Immature natural killer cell (primary cell): Measurements from ENCODE around the gene MSRB1. TPM values are rescaled to one million over a fixed set of nuclear protein-coding genes. Genes with fewer than 3 reads are reported as not detected.
A peak's percentile ranks its signal among the peaks of the same experiment; 100 is the strongest.
"Not testable (repeated sequence)": the region's sequence is repeated elsewhere in the genome, so short reads cannot be mapped to it uniquely, and the experiment has no call there.

Experiments used
- DNase-seq, 3 donors: peaks; one replicate each; pipeline ENCODE4 v3.0.0; 2022; ENCODE audit warnings: mixed read lengths in 1 of 3
- H3K27ac Mint-ChIP-seq, 6 donors: one replicate each; pipeline ENCODE4 v1.8.0; 2020; ENCODE audit warnings: mixed read lengths in 6 of 6, mild to moderate bottlenecking in 5 of 6, inconsistent platforms in 4 of 6, moderate library complexity in 3 of 6
- H3K27me3 Mint-ChIP-seq, 3 donors: one replicate each; pipeline ENCODE4 v1.8.0; 2020 to 2021; ENCODE audit warnings: low read depth in 3 of 3, mild to moderate bottlenecking in 3 of 3, mixed read lengths in 3 of 3, moderate library complexity in 3 of 3, inconsistent platforms in 1 of 3
- H3K36me3 Mint-ChIP-seq, 3 donors: one replicate each; pipeline ENCODE4 v1.8.0; 2020; ENCODE audit warnings: mixed read lengths in 3 of 3, inconsistent platforms in 2 of 3, mild to moderate bottlenecking in 2 of 3
- H3K4me1 Mint-ChIP-seq, 2 donors: one replicate each; pipeline ENCODE4 v1.8.0; 2020; ENCODE audit warnings: inconsistent platforms in 2 of 2, mild to moderate bottlenecking in 2 of 2, mixed read lengths in 2 of 2, moderate library complexity in 1 of 2
- H3K4me3 Mint-ChIP-seq, 5 donors: one replicate each; pipeline ENCODE4 v1.8.0; 2020; ENCODE audit warnings: mild to moderate bottlenecking in 5 of 5, mixed read lengths in 5 of 5, inconsistent platforms in 3 of 5, moderate library complexity in 3 of 5
- H3K9me3 Mint-ChIP-seq, 6 donors: one replicate each; pipeline ENCODE4 v1.8.0; 2020; ENCODE audit warnings: mild to moderate bottlenecking in 6 of 6, mixed read lengths in 6 of 6, inconsistent platforms in 4 of 6, moderate library complexity in 3 of 6
- polyA plus RNA-seq, 3 donors: library from polyadenylated mRNA; unstranded; fragments of 300-500 nt; fragmentation: Illumina TruSeq; gene quantifications; one replicate each; pipeline ENCODE4 v1.2.3, GENCODE V29; 2021

The MSRB1 gene
- polyA plus RNA-seq, 3 donors from 2014 or later, result 34.0 to 66.5 (median 47.0) TPM

DNA sequence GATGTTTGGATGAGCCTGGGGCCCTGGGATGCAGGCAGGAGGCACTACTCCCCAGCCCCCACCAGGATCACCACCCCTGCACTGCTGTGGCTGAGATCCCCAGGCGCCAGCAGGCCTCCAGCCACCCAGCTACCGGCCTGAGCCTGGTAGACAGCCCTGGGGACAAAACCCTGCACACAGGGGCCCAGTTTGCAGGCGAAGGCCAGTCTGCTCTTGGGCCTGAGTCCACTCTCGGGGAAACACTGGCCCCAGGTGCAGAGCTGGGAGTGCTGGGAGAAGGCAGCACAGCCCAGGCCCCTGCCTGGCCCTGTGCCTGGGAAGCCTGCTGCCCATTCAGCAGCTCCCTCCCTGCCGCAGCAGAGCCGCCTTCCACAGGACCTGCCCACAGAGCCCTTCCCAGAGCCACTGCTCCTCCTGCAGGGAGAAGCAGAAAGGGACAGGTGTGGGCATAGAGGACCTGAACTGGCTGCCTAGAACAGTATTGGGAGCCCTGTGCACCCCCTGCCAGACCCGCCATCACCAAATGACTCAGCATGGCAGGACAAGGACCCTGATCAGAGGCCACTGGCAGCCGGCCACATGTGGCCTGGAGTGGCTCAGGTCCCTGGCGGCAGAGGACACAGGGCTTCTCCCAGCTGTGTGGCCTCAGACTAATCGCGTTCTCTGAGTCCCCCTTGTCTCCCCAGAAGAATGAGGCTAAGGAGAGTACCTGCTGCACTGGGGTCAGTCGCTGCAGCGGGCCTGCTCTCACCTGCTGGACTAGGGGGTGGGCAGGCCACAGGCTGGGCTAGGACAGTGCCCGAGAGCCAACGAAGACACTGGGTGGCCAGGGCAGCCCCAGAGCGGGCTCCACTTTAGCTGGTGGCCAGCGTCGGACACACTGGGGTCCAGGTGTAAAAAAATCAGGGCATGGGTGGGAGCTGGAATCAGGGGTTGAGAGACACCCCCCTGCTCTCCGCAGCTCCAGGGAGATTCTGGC lies 10.7 kb downstream of the MSRB1 start:
- DNase-seq, result no peak
- Mint-ChIP-seq H3K4me1 (peaks cover 3 to 6% of the 10 kb centered on the region in 2 donors), H3K27me3 (peaks cover 0 to 2% (median 2%) of the 10 kb centered on the region in 3 donors), H3K4me3 (no peak overlapping the region), H3K36me3 (no peaks in the 10 kb centered on the region), H3K27ac (no peak overlapping the region), H3K9me3 (no peaks in the 10 kb centered on the region)

DNA sequence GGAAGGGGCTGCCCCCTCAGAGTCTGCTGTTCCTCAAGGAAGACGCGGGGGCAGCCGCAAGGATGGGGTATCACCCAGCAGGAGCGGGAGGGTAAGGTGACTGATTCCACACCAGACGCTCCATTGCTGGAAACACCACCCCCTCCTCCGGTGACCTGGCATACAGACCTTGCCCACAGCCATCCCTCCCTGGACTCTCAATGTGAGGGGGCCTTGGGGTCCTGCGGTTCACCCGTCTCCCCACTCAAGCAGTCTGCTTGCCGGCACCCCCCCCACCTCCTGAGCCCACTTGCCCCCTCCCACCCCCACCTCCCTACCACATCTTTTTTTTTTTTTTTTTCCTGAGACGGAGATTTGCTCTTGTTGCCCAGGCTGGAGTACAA lies 12.7 kb downstream of the MSRB1 start:
- no peak for DNase-seq
- Mint-ChIP-seq H3K4me3 (peak overlapping the region in 2 of 5 donors; percentile 33 to 53), H3K27ac (no peak overlapping the region)

DNA sequence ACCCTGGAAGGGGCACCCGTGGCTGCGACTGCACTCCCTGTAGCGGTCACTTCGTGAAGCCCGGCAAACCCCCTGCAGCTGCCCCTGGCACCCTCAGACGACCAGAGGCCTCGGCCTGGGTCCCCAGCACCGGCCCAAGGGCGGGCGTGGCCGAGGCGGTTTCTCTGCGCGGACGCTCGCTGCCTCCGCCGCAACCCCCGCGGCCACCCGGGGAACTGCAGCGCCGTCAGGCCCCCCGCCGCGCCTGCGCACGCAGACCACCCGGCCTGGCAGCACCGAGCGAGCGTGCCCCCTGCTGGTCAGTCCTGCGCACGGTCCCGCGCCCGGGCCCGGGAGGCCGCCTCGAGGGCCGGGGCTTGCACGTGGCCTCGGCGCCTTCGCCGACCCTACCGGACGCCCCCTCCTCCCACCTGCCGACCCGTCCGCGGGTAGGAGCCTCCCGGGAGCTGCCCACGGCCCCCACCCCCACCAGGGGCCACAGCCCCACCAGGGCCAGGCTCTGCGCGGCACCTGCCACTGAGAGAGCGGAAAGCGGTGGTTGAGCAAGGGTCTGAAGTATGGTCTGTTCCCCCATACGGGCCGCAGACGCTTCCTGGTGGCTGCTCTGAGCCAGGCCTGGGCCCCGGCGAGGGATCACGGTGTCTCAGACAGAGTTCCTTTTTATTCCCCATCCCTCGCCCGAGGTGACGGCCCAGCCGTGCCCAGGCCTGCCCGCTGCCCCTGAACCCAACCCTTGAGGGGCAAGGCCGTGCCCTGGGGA lies 13.2 kb downstream of the MSRB1 start:
- H3K27ac Mint-ChIP-seq, result no peak overlapping the region

More for the DNA sequence above, 12.7 kb downstream of the MSRB1 start:
- Mint-ChIP-seq H3K4me1 (peaks cover 3 to 6% of the 10 kb centered on the region in 2 donors), H3K36me3 (no peaks in the 10 kb centered on the region), H3K27me3 (peaks cover 1 to 2% (median 2%) of the 10 kb centered on the region in 3 donors), H3K9me3 (no peaks in the 10 kb centered on the region)

DNA sequence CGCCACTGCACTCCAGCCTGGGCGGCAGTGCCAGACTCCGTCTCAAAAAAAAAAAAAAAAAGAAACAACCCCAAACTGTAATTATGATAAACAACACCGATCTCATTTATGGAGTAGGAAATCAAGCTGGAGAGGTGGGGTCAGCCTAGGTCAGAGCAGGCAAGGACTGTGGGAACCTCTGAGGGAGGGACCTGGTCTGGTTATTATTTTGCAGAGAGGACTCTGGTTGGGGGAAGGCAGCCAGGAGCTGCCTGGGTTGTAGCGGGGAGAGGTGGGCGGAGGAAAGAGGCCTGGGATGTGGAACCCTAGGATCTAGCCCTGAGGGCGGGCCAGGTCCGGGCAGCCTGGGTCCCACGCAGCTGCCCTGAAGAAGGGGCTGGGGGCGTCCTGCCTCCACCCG lies 13.9 kb downstream of the MSRB1 start:
- peak in 1 of 3 donors; percentile 11 for DNase-seq
- H3K36me3 Mint-ChIP-seq, result no peaks in the 10 kb centered on the region
- H3K27ac Mint-ChIP-seq, result peak overlapping the region in 4 of 6 donors; percentile 28 to 72 (median 52)
- peak overlapping the region; percentile 67 to 82 (median 80) for H3K4me3 Mint-ChIP-seq
- no peaks in the 10 kb centered on the region for H3K9me3 Mint-ChIP-seq
- H3K27me3 Mint-ChIP-seq, result peaks cover 1 to 6% (median 3%) of the 10 kb centered on the region in 3 donors
- H3K4me1 Mint-ChIP-seq, result peaks cover 3 to 6% of the 10 kb centered on the region in 2 donors

More for the DNA sequence above, 13.2 kb downstream of the MSRB1 start:
- no peaks in the 10 kb centered on the region for H3K9me3 Mint-ChIP-seq
- DNase-seq, result peak; percentile 92 to 93 (median 93)
- no peaks in the 10 kb centered on the region for H3K36me3 Mint-ChIP-seq
- peaks cover 1 to 5% (median 2%) of the 10 kb centered on the region in 3 donors for H3K27me3 Mint-ChIP-seq
- peak overlapping the region in 2 of 5 donors; percentile 24 to 41 for H3K4me3 Mint-ChIP-seq
- H3K4me1 Mint-ChIP-seq, result peaks cover 3 to 6% of the 10 kb centered on the region in 2 donors

DNA sequence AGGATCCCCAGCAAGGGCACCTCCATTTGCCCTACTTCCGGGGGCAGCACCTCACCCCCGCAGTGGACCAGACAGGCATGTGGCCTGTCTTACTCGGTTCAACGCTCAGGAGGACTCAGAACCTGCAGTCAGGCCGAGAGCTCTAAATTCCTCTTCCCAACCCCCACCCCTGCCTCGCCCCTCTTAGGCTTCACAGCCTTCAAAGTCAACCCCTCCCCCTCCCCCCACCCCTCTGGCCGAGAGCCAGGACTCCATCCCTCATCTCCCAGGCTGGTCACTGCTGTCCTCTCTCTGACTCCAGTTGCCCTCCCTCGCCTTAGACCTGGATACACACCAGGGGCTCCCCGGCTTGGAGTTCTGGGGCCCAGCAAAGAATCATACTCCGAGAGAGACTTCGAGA lies 16.7 kb downstream of the MSRB1 start:
- Mint-ChIP-seq H3K9me3 (peaks cover 0 to 2% (median 0%) of the 10 kb centered on the region in 6 donors), H3K27ac (no peak overlapping the region), H3K4me3 (no peak overlapping the region), H3K4me1 (peaks cover 3 to 6% of the 10 kb centered on the region in 2 donors), H3K36me3 (no peaks in the 10 kb centered on the region), H3K27me3 (peaks cover 3 to 14% (median 7%) of the 10 kb centered on the region in 3 donors)
- DNase-seq, result no peak

DNA sequence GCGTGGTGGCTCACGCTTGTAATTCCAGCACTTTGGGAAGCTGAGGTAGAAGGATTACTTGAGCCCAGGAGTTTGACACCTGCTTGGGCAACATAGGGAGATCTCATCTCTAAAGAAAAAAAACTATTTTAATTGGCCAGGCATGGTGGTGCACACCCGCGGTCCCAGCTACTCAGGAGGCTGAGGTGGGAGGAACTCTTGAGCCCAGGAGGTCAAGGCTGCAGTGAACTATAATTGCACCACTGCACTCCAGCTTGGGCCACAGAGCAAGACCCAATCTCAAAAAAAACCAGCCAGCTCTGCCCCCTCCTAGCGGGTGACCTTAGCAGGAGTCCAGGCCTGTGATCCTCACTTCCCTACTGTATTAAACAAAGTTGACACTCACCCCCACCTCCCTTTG lies 18.9 kb downstream of the MSRB1 start:
- Mint-ChIP-seq H3K9me3 (peaks cover 0 to 4% (median 0%) of the 10 kb centered on the region in 6 donors), H3K4me3 (no peak overlapping the region), H3K4me1 (peaks cover 2 to 3% of the 10 kb centered on the region in 2 donors), H3K27ac (no peak overlapping the region), H3K36me3 (no peaks in the 10 kb centered on the region), H3K27me3 (peaks cover 6 to 18% (median 10%) of the 10 kb centered on the region in 3 donors)
- DNase-seq, result no peak

DNA sequence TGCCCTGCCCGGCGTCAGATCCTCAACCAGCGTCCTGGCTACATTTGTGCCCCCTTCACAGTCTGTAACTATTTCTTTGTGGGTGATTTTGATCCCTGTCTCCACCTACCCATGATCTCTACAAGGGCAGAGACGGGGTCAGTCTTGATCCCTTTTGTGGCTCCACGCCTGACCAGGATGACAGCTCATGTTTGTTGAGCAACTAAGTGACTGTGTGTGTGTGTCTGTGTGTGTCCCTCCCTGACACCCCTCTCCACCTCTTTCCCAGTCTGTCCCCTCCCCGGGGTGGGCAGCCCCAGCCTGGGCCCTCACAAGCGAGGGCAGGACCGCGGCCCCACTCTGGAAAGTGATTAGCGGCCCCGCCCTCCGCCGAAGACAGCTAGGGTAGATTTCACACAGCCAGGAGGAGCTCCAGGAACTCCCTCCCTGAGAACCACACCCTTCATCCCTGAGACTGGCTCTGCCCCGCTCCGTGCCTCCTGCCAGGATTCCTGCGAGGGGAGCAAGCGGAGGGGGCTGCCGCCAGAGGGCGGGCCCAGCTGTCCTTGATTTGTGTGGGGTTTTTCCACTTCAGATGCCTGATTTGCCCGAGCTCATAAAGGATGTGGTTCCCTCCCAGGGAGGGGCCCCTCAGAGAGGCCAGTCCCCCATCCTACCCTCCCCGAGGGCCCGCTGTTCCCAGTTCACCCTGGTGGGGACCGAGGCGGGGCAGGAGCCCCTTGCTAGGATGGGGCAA lies 19.5 kb downstream of the MSRB1 start:
- no peaks in the 10 kb centered on the region for H3K4me1 Mint-ChIP-seq
- no peak for DNase-seq
- no peak overlapping the region for H3K27ac Mint-ChIP-seq
- peaks cover 9 to 18% (median 11%) of the 10 kb centered on the region in 3 donors for H3K27me3 Mint-ChIP-seq
- no peak overlapping the region for H3K4me3 Mint-ChIP-seq
- H3K36me3 Mint-ChIP-seq, result no peaks in the 10 kb centered on the region
- peaks cover 0 to 4% (median 0%) of the 10 kb centered on the region in 6 donors for H3K9me3 Mint-ChIP-seq

DNA sequence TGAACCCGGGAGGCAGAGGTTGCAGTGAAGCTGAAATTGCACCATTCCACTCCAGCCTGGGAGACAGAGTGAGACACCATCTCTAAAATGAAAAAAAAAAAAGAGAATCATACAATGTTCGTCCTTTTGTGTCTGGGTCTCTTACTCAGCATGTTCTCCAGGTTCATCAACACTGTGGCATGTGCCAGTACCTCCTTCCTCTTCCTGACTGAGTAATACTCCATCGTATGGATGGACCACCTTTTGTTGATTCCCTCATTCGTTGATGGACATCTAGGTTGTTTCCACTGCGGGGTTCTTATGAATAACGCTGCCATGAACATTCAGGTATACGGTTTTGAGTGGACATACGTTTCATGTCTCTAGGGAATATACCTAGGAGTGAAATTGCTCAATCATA lies 20.6 kb downstream of the MSRB1 start:
- H3K27me3 Mint-ChIP-seq, result peaks cover 9 to 18% (median 11%) of the 10 kb centered on the region in 3 donors
- peaks cover 0 to 4% (median 0%) of the 10 kb centered on the region in 6 donors for H3K9me3 Mint-ChIP-seq
- DNase-seq, result no peak
- H3K36me3 Mint-ChIP-seq, result no peaks in the 10 kb centered on the region
- H3K4me1 Mint-ChIP-seq, result no peaks in the 10 kb centered on the region
- H3K4me3 Mint-ChIP-seq, result no peak overlapping the region
- H3K27ac Mint-ChIP-seq, result no peak overlapping the region

DNA sequence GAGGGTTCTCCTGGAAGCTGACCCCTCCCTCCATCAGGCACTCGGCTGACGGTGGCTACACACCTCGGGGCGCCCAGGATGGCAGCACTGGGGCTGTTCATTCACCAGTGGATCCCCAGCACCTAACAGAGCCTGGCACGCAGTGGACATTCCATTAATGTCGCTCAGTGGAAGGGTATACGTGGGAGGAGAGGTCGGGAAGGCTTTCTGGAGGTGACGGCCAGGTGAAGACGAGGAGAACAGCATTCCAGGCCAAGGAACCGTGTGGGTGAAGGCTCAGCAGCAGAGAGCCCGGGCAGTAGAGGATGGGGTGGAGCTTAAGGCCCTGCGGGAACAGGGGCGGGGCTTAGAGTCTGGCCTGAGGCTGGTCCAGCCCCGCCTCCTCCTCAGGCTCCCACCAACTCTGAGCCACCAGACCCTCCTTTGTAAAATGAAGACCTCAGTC lies 22.2 kb downstream of the MSRB1 start:
- Mint-ChIP-seq H3K9me3 (peaks cover 0 to 4% (median 0%) of the 10 kb centered on the region in 6 donors), H3K4me1 (no peaks in the 10 kb centered on the region), H3K36me3 (no peaks in the 10 kb centered on the region), H3K4me3 (no peak overlapping the region), H3K27me3 (peaks cover 10 to 21% (median 18%) of the 10 kb centered on the region in 3 donors), H3K27ac (peak overlapping the region in 1 of 6 donors; percentile 41)
- no peak for DNase-seq

DNA sequence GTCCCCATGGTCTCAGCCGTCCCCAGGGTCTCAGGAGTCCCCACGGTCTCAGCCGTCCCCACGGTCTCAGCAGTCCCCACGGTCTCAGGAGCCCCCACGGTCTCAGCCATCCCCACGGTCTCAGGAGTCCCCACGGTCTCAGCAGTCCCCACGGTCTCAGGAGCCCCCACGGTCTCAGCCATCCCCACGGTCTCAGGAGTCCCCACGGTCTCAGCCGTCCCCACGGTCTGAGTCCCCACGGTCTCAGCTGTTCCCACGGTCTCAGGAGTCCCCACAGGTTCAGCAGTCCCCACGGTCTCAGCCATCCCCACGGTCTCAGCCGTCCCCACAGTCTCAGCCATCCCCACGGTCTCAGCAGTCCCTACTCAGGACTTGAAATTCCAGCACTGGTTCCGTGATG lies 22.9 kb downstream of the MSRB1 start:
- not testable (repeated sequence) for H3K36me3 Mint-ChIP-seq, DNase-seq, H3K4me1 Mint-ChIP-seq, H3K27ac Mint-ChIP-seq, H3K4me3 Mint-ChIP-seq, H3K9me3 Mint-ChIP-seq
- H3K27me3 Mint-ChIP-seq, result peaks cover 11 to 24% (median 18%) of the 10 kb centered on the region in 3 donors

DNA sequence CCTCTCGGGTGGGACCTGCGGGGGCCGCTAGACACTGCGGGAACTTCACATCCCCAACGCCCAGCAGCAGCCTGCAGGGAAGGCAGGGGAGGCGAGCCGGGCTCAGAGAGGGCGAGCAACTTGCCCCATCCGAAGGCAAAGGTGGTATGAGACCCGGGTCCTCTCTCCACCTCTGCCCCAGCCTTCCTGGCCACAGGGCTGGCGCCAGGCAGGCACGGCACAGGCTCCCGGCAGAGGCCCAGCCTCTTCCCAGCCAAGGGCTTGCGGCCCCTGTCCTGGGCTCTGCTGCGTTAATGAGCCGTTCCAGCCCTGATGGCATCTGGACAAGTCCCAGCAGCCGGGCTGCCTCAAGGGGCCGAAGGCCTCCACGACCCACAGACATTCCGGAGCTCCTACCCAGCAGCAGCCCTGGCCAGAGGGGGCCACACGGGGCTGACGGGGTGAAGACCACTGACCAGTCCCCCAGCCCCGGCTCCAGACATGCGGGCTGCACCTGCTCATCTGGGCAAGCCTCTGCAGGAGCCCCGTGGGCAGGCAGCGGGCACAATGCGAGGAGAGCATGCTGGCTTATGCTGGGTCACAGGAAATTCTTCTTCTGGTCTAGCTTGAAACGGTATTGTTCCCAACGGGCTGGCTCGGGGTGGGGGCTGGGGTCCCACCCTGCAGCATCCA lies 23.5 kb downstream of the MSRB1 start:
- H3K36me3 Mint-ChIP-seq, result no peaks in the 10 kb centered on the region
- H3K27me3 Mint-ChIP-seq, result peaks cover 12 to 21% (median 16%) of the 10 kb centered on the region in 3 donors
- no peak overlapping the region for H3K27ac Mint-ChIP-seq
- H3K4me3 Mint-ChIP-seq, result no peak overlapping the region
- no peaks in the 10 kb centered on the region for H3K4me1 Mint-ChIP-seq
- peaks cover 0 to 4% (median 0%) of the 10 kb centered on the region in 6 donors for H3K9me3 Mint-ChIP-seq
- DNase-seq, result no peak

DNA sequence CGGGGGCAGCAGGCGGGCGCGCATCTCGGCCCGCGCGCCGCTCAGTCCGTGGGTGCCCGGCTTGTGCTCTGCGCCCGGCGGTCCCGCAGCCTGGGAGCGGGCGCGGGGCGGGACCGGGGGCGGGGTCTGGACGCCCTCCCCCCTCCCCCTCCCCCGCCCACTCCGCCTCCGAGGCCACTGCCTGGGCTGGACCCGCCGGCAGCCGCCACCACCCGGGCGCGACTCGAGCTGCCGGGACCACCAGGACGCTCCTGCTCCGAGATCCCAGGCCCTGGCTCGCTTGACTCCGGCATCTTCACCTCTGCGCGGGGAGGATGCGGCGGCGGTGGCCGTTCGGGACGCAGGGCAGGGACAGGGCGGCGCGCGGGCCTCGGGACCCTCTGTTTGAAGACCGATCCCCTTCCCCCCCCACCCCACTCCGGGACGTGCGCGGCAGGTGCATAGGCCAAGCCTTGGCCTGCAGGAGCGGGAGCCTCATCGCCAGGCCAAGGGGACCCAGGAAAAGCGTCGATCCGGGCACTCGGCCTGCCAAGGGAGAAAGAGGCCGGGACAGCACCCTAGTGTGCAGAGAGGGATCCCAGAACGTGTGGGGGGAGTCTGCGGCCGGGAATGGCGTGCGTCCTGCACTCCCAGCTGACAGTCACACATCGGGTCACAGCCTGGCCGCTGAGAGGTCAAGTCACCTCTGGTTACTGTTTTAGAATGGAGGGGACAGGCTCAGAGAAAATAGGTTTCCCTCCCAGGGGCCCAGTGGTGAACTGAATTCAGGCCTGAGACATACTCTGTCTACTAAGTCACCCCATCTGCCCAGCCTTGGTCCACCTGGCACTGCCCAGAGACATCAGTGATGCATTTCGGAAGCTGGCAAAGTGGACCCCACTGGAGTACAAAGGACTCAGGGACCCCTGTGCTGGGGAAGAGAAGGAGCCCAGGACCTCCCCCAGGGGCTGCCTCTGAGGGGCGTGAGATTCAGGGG lies 24.4 kb downstream of the MSRB1 start, which contains the start of gene HS3ST6:
TSS of gene HS3ST6 (minus strand) at position 65 of the 976 bp plus-strand sequence. CDS start 92 bp downstream, outside the sequence.
- Mint-ChIP-seq H3K4me3 (no peak within 1 kb of the TSS), H3K27ac (no peak within 1 kb of the TSS), H3K36me3 (no peaks in the 10 kb centered on the region), H3K27me3 (peaks cover 15 to 21% (median 16%) of the 10 kb centered on the region in 3 donors), H3K9me3 (peaks cover 0 to 4% (median 0%) of the 10 kb centered on the region in 6 donors), H3K4me1 (no peaks in the 10 kb centered on the region)
- no peak for DNase-seq
